Glomerular endothelial cell (primary cell): ENCODE results near the gene PIEZO1. TPM values are rescaled to one million over a fixed set of nuclear protein-coding genes. Genes with fewer than 3 reads are reported as not detected.
"Not testable (repeated sequence)": the region's sequence is repeated elsewhere in the genome, so short reads cannot be mapped to it uniquely, and the experiment has no call there.

Experiments
- DNase-seq: peaks from one replicate; pipeline ENCODE4 v3.0.0-alpha.2; 2011; ENCODE audit warnings: low read depth, low spot score; ENCODE audit errors: extremely low read depth
- total RNA-seq: library from RNA; depleted of rRNA; stranded (reverse); fragments of >200 nt; gene quantifications from 2 replicates; pipeline ENCODE4 v1.2.3, GENCODE V29; 2015

The PIEZO1 gene
- total RNA-seq: 289 and 466 TPM in 2 replicates

- DNase-seq: no peak
Measured at GRCh38 chr16:88785106-88785924, at the start of gene PIEZO1. Gene PIEZO1, minus strand, starts transcription at chr16:88785220. Its CDS starts 256 bp downstream, at chr16:88784964.

- DNase-seq: no peak
Measured at GRCh38 chr16:88834670-88835069, 49.6 kb upstream of the PIEZO1 start.

- DNase-seq: no peak
Measured at GRCh38 chr16:88833086-88833485, 48.1 kb upstream of the PIEZO1 start.

GRCh38 chr16:88831838-88832237 lies 46.8 kb upstream of the PIEZO1 start:
- DNase-seq: no peak

- no peak for DNase-seq
Measured at GRCh38 chr16:88830783-88831182, 45.8 kb upstream of the PIEZO1 start.

GRCh38 chr16:88830258-88830657 lies 45.2 kb upstream of the PIEZO1 start:
- DNase-seq: no peak

- no peak for DNase-seq
Measured at GRCh38 chr16:88828711-88829110, 43.7 kb upstream of the PIEZO1 start.

GRCh38 chr16:88827727-88828126 lies 42.7 kb upstream of the PIEZO1 start:
- DNase-seq: no peak

- no peak for DNase-seq
Measured at GRCh38 chr16:88826070-88826840, 41.2 kb upstream of the PIEZO1 start.

GRCh38 chr16:88825146-88825545 lies 40.1 kb upstream of the PIEZO1 start:
- no peak for DNase-seq

- no peak for DNase-seq
Measured at GRCh38 chr16:88824256-88825077, 39.4 kb upstream of the PIEZO1 start.

GRCh38 chr16:88823646-88824045 lies 38.6 kb upstream of the PIEZO1 start:
- DNase-seq: not testable (repeated sequence)

GRCh38 chr16:88822281-88823040 lies 37.4 kb upstream of the PIEZO1 start:
- no peak for DNase-seq

- no peak for DNase-seq
Measured at GRCh38 chr16:88821168-88821850, 36.3 kb upstream of the PIEZO1 start.

- no peak for DNase-seq
Measured at GRCh38 chr16:88820385-88821025, 35.5 kb upstream of the PIEZO1 start.

- DNase-seq: no peak
Measured at GRCh38 chr16:88819126-88819525, 34.1 kb upstream of the PIEZO1 start.

- no peak for DNase-seq
Measured at GRCh38 chr16:88818575-88818874, 33.5 kb upstream of the PIEZO1 start.

GRCh38 chr16:88817785-88818574 lies 33.0 kb upstream of the PIEZO1 start:
- DNase-seq: no peak
